Right lobe of liver (tissue), 4 donors: ENCODE data around the gene CYP3A4.

Experiments
- CTCF ChIP-seq, 4 donors: fragments of 200-600 bp in 3 of 4; fragments of 450-650 bp in 1 of 4; IDR thresholded peaks; one replicate each; pipeline versions ENCODE4 v1.5.1 to v1.8.0; 2016 to 2022; ENCODE audit warnings: antibody characterized with exemption in 4 of 4, mild to moderate bottlenecking in 2 of 4
- POLR2A ChIP-seq: fragments of 450-650 bp; IDR thresholded peaks from one replicate; pipeline ENCODE4 v1.6.1; 2017; ENCODE audit warnings: antibody characterized with exemption, mild to moderate bottlenecking
- donor health status: DM: no; HTN: no; CAD: no.
- donor health status: DM: no; HTN: no; CAD: no.
- donor health status: DM: no; HTN: yes; CAD: no.

GRCh38 chr7:99742737-99743394 lies 41.1 kb downstream of the CYP3A4 start:
- TF ChIP-seq CTCF (IDR thresholded peaks at IDR 0.05) (no peak), POLR2A (no peak)
